CD14-positive monocyte (primary cell): ENCODE measurements around the gene E2F1. TPM values are rescaled to one million over a fixed set of nuclear protein-coding genes. Genes with fewer than 3 reads are reported as not detected.

Experiments
- DNase-seq, 3 donors: peaks; one replicate each; pipeline ENCODE4 v3.0.0-alpha.2; 2011 to 2022
- H2AFZ ChIP-seq: 2 replicates; pipeline ENCODE4 v1.6.0; 2012; ENCODE audit warnings: mild to moderate bottlenecking, low read depth, low read length, inconsistent platforms; ENCODE audit not compliant: insufficient read depth, poor library complexity, severe bottlenecking
- H3K27ac ChIP-seq, 2 donors: 1 replicate in 1 of 2; 2 replicates in 1 of 2; pipeline ENCODE4 v1.5.1; 2012 to 2013; ENCODE audit warnings: low read length in 2 of 2, control low read depth in 1 of 2, inconsistent platforms in 1 of 2, low read depth in 1 of 2, mild to moderate bottlenecking in 1 of 2
- H3K27me3 ChIP-seq, 2 donors: one replicate each; pipeline versions ENCODE4 v1.6.0 to v1.6.1; 2011 to 2013; ENCODE audit warnings: low read length in 2 of 2; ENCODE audit not compliant: control insufficient read depth in 2 of 2, insufficient read depth in 2 of 2
- H3K36me3 ChIP-seq, 2 donors: replicated peaks in 1 of 2; 1 replicate in 1 of 2; 2 replicates in 1 of 2; pipeline versions ENCODE4 v1.5.1 to v1.6.1; 2012 to 2013; ENCODE audit warnings: low read length in 2 of 2, control low read depth in 1 of 2, inconsistent platforms in 1 of 2, mild to moderate bottlenecking in 1 of 2; ENCODE audit not compliant: insufficient read depth in 2 of 2, control insufficient read depth in 1 of 2
- H3K4me1 ChIP-seq, 2 donors: 1 replicate in 1 of 2; 2 replicates in 1 of 2; pipeline versions ENCODE4 v1.5.1 to v1.6.1; 2012 to 2013; ENCODE audit warnings: low read length in 2 of 2, control low read depth in 1 of 2, inconsistent platforms in 1 of 2, mild to moderate bottlenecking in 1 of 2, moderate library complexity in 1 of 2; ENCODE audit not compliant: insufficient read depth in 2 of 2, control insufficient read depth in 1 of 2
- H3K4me2 ChIP-seq: replicated peaks from 2 replicates; pipeline ENCODE3; 2012; ENCODE audit warnings: low read length, moderate library complexity, mild to moderate bottlenecking; ENCODE audit not compliant: poor library complexity, severe bottlenecking; ENCODE audit errors: extremely low read depth
- H3K4me3 ChIP-seq, 3 experiments: fragments of 200-600 bp in 1 of 3; sonication (generic) in 1 of 3; replicated peaks in 1 of 3; 1 replicate in 2 of 3; 2 replicates in 1 of 3; pipeline ENCODE4 v1.5.1; 2011 to 2013; ENCODE audit warnings: low read length in 3 of 3, mild to moderate bottlenecking in 3 of 3, control low read depth in 2 of 3, low read depth in 2 of 3, inconsistent platforms in 1 of 3, moderate library complexity in 1 of 3
- H3K79me2 ChIP-seq: 2 replicates; pipeline ENCODE4 v1.6.0; 2012; ENCODE audit warnings: mild to moderate bottlenecking, control low read depth, inconsistent platforms, low read length, moderate library complexity; ENCODE audit not compliant: insufficient read depth
- H3K9ac ChIP-seq: 2 replicates; pipeline ENCODE4 v1.6.0; 2017; ENCODE audit warnings: low read length, mild to moderate bottlenecking; ENCODE audit not compliant: insufficient read depth, poor library complexity, severe bottlenecking
- H3K9me3 ChIP-seq, 2 donors: replicated peaks in 1 of 2; 1 replicate in 1 of 2; 2 replicates in 1 of 2; pipeline versions ENCODE4 v1.5.1 to v1.6.1; 2012 to 2013; ENCODE audit warnings: low read length in 2 of 2, control low read depth in 1 of 2; ENCODE audit not compliant: control insufficient read depth in 1 of 2, insufficient read depth in 1 of 2
- H4K20me1 ChIP-seq: 2 replicates; pipeline ENCODE4 v1.6.0; 2012; ENCODE audit warnings: mild to moderate bottlenecking, low read length, control low read depth, moderate library complexity; ENCODE audit not compliant: insufficient read depth
- H3K27ac Mint-ChIP-seq, 7 donors: one replicate each; pipeline ENCODE4 v1.8.0; 2020; ENCODE audit warnings: mild to moderate bottlenecking in 7 of 7, mixed read lengths in 7 of 7, moderate library complexity in 6 of 7, inconsistent platforms in 2 of 7
- H3K27me3 Mint-ChIP-seq, 3 donors: one replicate each; pipeline ENCODE4 v1.8.0; 2021 to 2022; ENCODE audit warnings: low read depth in 3 of 3, mild to moderate bottlenecking in 3 of 3, mixed read lengths in 3 of 3, moderate library complexity in 3 of 3, inconsistent platforms in 1 of 3
- H3K36me3 Mint-ChIP-seq, 2 donors: one replicate each; pipeline ENCODE4 v1.8.0; 2020; ENCODE audit warnings: mixed read lengths in 2 of 2, inconsistent platforms in 1 of 2, mild to moderate bottlenecking in 1 of 2
- H3K4me1 Mint-ChIP-seq: one replicate; pipeline ENCODE4 v1.8.0; 2020; ENCODE audit warnings: mild to moderate bottlenecking, mixed read lengths
- H3K4me3 Mint-ChIP-seq, 2 donors: one replicate each; pipeline ENCODE4 v1.8.0; 2020; ENCODE audit warnings: mild to moderate bottlenecking in 2 of 2, mixed read lengths in 2 of 2, moderate library complexity in 1 of 2
- H3K9me3 Mint-ChIP-seq, 7 donors: one replicate each; pipeline ENCODE4 v1.8.0; 2020 to 2022; ENCODE audit warnings: mixed read lengths in 7 of 7, mild to moderate bottlenecking in 6 of 7, moderate library complexity in 6 of 7, inconsistent platforms in 2 of 7
- WGBS: methylation state at CpG from one replicate; pipeline ENCODE4 v1.1.5; 2013; ENCODE audit warnings: missing lambda C conversion rate; ENCODE audit not compliant: insufficient coverage; 5-methylcytosine and 5-hydroxymethylcytosine counted together
- intact Hi-C, 2 donors: fragments of 100-400 bp; cut with micrococcal nuclease; formaldehyde crosslinking; loops; one replicate each; pipeline versions ENCODE4 v1.15.0 to v1.15.1; 2023
- polyA plus RNA-seq, 3 donors: library from polyadenylated mRNA; depleted of rRNA in 1 of 3; unstranded in 2 of 3; stranded (reverse) in 1 of 3; fragments of 300-500 nt in 2 of 3; fragments of >200 nt in 1 of 3; fragmentation: Illumina TruSeq in 2 of 3; gene quantifications; 1 replicate in 2 of 3; 2 replicates in 1 of 3; pipeline ENCODE4 v1.2.3, GENCODE V29; 2012 to 2021
- TF ChIP-seq, protein P1 (sequence below): fragments of 200-600 bp; IDR thresholded peaks from one replicate; pipeline ENCODE4 v1.8.0; 2022; ENCODE audit warnings: antibody characterized with exemption, mild to moderate bottlenecking

E2F1 gene
- polyA plus RNA-seq, 3 donors = 0.17 to 1.1 TPM; not detected in 1

- Histone ChIP-seq H3K79me2 (no peaks in the 10 kb centered on the region), H3K4me2 (no peak overlapping the region), H3K27me3 (no peaks in the 10 kb centered on the region), H3K36me3 (peaks cover 47 to 77% of the 10 kb centered on the region in 2 donors), H4K20me1 (no peaks in the 10 kb centered on the region), H3K9me3 (no peaks in the 10 kb centered on the region), H2AFZ (no peak overlapping the region), H3K4me1 (no peaks in the 10 kb centered on the region), H3K27ac (no peak overlapping the region), H3K9ac (no peak overlapping the region), H3K4me3 (no peak overlapping the region)
- TF ChIP-seq, protein P1, sequence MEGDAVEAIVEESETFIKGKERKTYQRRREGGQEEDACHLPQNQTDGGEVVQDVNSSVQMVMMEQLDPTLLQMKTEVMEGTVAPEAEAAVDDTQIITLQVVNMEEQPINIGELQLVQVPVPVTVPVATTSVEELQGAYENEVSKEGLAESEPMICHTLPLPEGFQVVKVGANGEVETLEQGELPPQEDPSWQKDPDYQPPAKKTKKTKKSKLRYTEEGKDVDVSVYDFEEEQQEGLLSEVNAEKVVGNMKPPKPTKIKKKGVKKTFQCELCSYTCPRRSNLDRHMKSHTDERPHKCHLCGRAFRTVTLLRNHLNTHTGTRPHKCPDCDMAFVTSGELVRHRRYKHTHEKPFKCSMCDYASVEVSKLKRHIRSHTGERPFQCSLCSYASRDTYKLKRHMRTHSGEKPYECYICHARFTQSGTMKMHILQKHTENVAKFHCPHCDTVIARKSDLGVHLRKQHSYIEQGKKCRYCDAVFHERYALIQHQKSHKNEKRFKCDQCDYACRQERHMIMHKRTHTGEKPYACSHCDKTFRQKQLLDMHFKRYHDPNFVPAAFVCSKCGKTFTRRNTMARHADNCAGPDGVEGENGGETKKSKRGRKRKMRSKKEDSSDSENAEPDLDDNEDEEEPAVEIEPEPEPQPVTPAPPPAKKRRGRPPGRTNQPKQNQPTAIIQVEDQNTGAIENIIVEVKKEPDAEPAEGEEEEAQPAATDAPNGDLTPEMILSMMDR = no peak
- 96% methylated on average over 10 of the region's 16 CpGs for WGBS
- Mint-ChIP-seq H3K4me3 (no peak overlapping the region), H3K27me3 (peaks cover 0 to 2% (median 0%) of the 10 kb centered on the region in 3 donors), H3K27ac (no peak overlapping the region), H3K36me3 (peaks cover 49 to 74% of the 10 kb centered on the region in 2 donors), H3K4me1 (no peaks in the 10 kb centered on the region), H3K9me3 (peaks cover 0 to under 1% (median 0%) of the 10 kb centered on the region in 7 donors)
- intact Hi-C loops = no loop called here
- DNase-seq = no peak
Measured at GRCh38 chr20:33709905-33710541, 23.8 kb upstream of the E2F1 start.

DNA sequence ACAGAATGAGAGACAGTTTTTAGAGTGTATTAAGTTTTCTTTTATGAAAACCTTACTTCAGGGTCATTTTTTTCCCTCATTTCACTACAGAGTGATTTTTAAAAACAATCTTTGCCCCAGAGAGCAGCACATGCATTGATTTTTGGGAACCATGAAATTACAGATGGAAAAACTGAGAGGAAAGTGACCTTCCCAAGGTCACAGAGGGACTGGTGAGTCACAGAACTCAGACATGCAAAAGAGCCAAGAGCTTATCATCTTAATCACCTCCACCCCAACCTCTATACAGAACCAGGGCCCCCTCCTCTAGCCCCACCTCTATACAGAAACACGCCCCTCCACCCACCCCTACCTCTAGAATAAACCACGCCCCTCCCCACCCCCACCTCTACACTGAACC is 23.2 kb upstream of the E2F1 start:
- DNase-seq = no peak
- H3K4me1 Mint-ChIP-seq = no peaks in the 10 kb centered on the region
- intact Hi-C loops = no loop called here
- no peak overlapping the region for H3K4me3 ChIP-seq
- H3K9me3 Mint-ChIP-seq = peaks cover 0 to 2% (median 0%) of the 10 kb centered on the region in 7 donors
- H3K4me1 ChIP-seq = no peaks in the 10 kb centered on the region
- TF ChIP-seq, protein P1 = no peak
- no peak overlapping the region for H2AFZ ChIP-seq
- H3K27me3 Mint-ChIP-seq = peaks cover 0 to 2% (median 0%) of the 10 kb centered on the region in 3 donors
- H3K9me3 ChIP-seq = no peaks in the 10 kb centered on the region
- no peaks in the 10 kb centered on the region for H3K79me2 ChIP-seq
- H3K36me3 ChIP-seq = peaks cover 46 to 73% of the 10 kb centered on the region in 2 donors
- WGBS = no CpG with 5 or more reads among the region's 2 CpGs
- H3K27ac ChIP-seq = no peak overlapping the region
- peak overlapping the region in 1 of 7 donors; percentile 61 for H3K27ac Mint-ChIP-seq
- H3K27me3 ChIP-seq = no peaks in the 10 kb centered on the region
- no peak overlapping the region for H3K9ac ChIP-seq
- no peak overlapping the region for H3K4me2 ChIP-seq
- H3K36me3 Mint-ChIP-seq = peaks cover 46 to 67% of the 10 kb centered on the region in 2 donors
- no peaks in the 10 kb centered on the region for H4K20me1 ChIP-seq
- no peak overlapping the region for H3K4me3 Mint-ChIP-seq
